ENCODE measurements around the gene PRDM8. TPM values are rescaled to one million over a fixed set of nuclear protein-coding genes. Genes with fewer than 3 reads are reported as not detected.
"Not testable (repeated sequence)": the region's sequence is repeated elsewhere in the genome, so short reads cannot be mapped to it uniquely, and the experiment has no call there.

Gene PRDM8
- total RNA-seq, 1 experiment from 2014 or later, result 0.26 TPM

DNA sequence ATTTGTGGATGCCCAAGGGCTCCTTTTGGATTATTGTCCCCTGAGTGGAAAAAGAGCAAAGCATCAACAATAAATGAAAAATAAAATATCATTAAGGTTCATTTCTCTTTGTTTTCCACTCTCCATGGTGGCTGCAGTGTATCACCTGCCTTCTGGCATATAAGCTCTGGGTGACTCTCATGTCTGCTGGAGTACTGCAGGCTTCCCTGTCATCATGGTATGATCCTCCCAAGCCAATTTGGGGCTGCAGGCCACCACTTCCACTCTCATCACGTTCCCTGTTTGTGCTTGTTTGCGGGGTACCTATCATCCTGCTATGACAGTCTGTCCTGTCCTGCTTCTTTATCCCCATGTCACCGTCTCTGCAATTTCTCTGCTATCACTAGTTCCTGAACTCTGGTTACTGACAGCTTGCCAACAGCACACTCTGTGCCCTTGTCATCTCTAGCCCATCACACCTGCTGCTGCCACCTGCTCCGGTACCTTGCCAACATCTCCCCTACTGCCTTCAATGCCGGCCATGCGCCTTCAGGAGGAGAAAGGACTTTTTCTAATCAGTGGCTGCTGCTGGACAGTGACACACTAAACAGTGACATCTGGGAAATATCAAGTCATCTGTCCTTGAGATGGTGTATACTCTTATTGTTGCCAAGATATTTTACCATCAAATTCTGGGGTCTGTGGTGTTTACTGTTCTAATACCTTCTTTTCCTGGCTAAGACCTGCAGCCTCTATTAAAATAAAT lies 46.1 kb downstream of the PRDM8 start:
- DNase-seq, result no peak
- H3K79me2 ChIP-seq (ENCODE audit: low read depth), result no peaks in the 10 kb centered on the region
- H3K36me3 ChIP-seq (ENCODE audit: low read depth), result no peaks in the 10 kb centered on the region
- no peak for TF ChIP-seq CTCF (conservative IDR thresholded peaks at IDR 0.05)
- no peak for TF ChIP-seq EZH2 (IDR thresholded peaks at IDR 0.05; ENCODE audit: low read depth)
- H4K20me1 ChIP-seq (ENCODE audit: insufficient read depth), result no peaks in the 10 kb centered on the region
- H3K27ac ChIP-seq, result no peak overlapping the region
- H3K4me1 ChIP-seq (replicated peaks; ENCODE audit: insufficient read depth), result no peaks in the 10 kb centered on the region
- no peak overlapping the region for H3K4me2 ChIP-seq
- intact Hi-C loops (cut with micrococcal nuclease; ENCODE audit: unreplicated experiment), result no loop called here
- no peak overlapping the region for H3K4me3 ChIP-seq
- no peaks in the 10 kb centered on the region for H3K27me3 ChIP-seq (ENCODE audit: insufficient read depth, low read depth)
- BruUV-seq (replicated peaks), result no TSS peak
- no peaks in the 10 kb centered on the region for H3K9me2 ChIP-seq (ENCODE audit: insufficient read depth)
- H2AFZ ChIP-seq, result no peak overlapping the region
- no peaks in the 10 kb centered on the region for H3K9me3 ChIP-seq (ENCODE audit: insufficient read depth, low read depth)
- no peaks in the 10 kb centered on the region for H3F3A ChIP-seq (ENCODE audit: insufficient read depth, low read depth)
- ChIA-PET CTCF (no interaction called here), POLR2A (ENCODE audit: unreplicated experiment) (no interaction called here)

GRCh38 chr4:80247484-80247883 lies 50.2 kb downstream of the PRDM8 start:
- DNase-seq; H3K36me3 ChIP-seq (ENCODE audit: low read depth); H2AFZ ChIP-seq; H3K27me3 ChIP-seq (ENCODE audit: insufficient read depth, low read depth); H3K9me2 ChIP-seq (ENCODE audit: insufficient read depth); H3F3A ChIP-seq (ENCODE audit: insufficient read depth, low read depth); BruUV-seq (replicated peaks); H4K20me1 ChIP-seq (ENCODE audit: insufficient read depth); H3K9me3 ChIP-seq (ENCODE audit: insufficient read depth, low read depth); H3K79me2 ChIP-seq (ENCODE audit: low read depth); H3K4me1 ChIP-seq (replicated peaks; ENCODE audit: insufficient read depth); intact Hi-C loops (cut with micrococcal nuclease; ENCODE audit: unreplicated experiment); H3K27ac ChIP-seq; H3K4me2 ChIP-seq; H3K4me3 ChIP-seq; CTCF ChIA-PET; POLR2A ChIA-PET (ENCODE audit: unreplicated experiment): not testable (repeated sequence)

- TF ChIP-seq CTCF (conservative IDR thresholded peaks at IDR 0.05) (no peak), EZH2 (IDR thresholded peaks at IDR 0.05; ENCODE audit: low read depth) (no peak)
- no peaks in the 10 kb centered on the region for H3K9me2 ChIP-seq (ENCODE audit: insufficient read depth)
- intact Hi-C loops (cut with micrococcal nuclease; ENCODE audit: unreplicated experiment), result no loop called here
- BruUV-seq (replicated peaks), result no TSS peak
- H3K9me3 ChIP-seq (ENCODE audit: insufficient read depth, low read depth), result no peaks in the 10 kb centered on the region
- no peaks in the 10 kb centered on the region for H3K4me1 ChIP-seq (replicated peaks; ENCODE audit: insufficient read depth)
- ChIA-PET POLR2A (ENCODE audit: unreplicated experiment) (no interaction called here), CTCF (no interaction called here)
- no peaks in the 10 kb centered on the region for H4K20me1 ChIP-seq (ENCODE audit: insufficient read depth)
- H3K36me3 ChIP-seq (ENCODE audit: low read depth), result no peaks in the 10 kb centered on the region
- H3K4me2 ChIP-seq, result no peak overlapping the region
- no peak for DNase-seq
- no peaks in the 10 kb centered on the region for H3K79me2 ChIP-seq (ENCODE audit: low read depth)
- H3F3A ChIP-seq (ENCODE audit: insufficient read depth, low read depth), result no peaks in the 10 kb centered on the region
- no peak overlapping the region for H2AFZ ChIP-seq
- H3K27me3 ChIP-seq (ENCODE audit: insufficient read depth, low read depth), result no peaks in the 10 kb centered on the region
- no peak overlapping the region for H3K27ac ChIP-seq
- H3K4me3 ChIP-seq, result no peak overlapping the region
Measured at GRCh38 chr4:80249144-80249543, 51.8 kb downstream of the PRDM8 start.

DNA sequence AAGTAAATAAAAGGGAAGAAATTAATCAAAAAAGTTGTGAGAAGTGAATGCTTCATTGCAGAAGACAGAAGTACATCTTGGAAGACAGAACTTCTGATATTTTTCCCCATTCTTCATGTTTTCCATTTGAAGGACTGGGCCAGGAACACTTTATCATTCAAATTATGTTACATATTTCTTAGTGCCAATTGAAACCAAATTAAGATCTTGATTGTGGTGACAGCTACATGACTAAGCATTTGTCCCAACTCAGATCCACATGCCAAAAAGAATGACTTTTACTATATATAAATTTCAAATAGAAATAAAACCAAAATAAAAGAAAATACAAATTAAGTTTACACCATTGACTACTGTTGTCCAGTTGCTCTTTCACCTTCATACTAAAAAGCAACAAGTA lies 55.1 kb downstream of the PRDM8 start:
- H3K4me2 ChIP-seq, result no peak overlapping the region
- no peak overlapping the region for H3K27ac ChIP-seq
- no peak for TF ChIP-seq EZH2 (IDR thresholded peaks at IDR 0.05; ENCODE audit: low read depth)
- no peak for TF ChIP-seq CTCF (conservative IDR thresholded peaks at IDR 0.05)
- no peak for DNase-seq
- intact Hi-C loops (cut with micrococcal nuclease; ENCODE audit: unreplicated experiment), result no loop called here
- H3F3A ChIP-seq (ENCODE audit: insufficient read depth, low read depth), result no peaks in the 10 kb centered on the region
- BruUV-seq (replicated peaks), result no TSS peak
- H3K79me2 ChIP-seq (ENCODE audit: low read depth), result no peaks in the 10 kb centered on the region
- H3K9me3 ChIP-seq (ENCODE audit: insufficient read depth, low read depth), result no peaks in the 10 kb centered on the region
- CTCF ChIA-PET, result no interaction called here
- H3K27me3 ChIP-seq (ENCODE audit: insufficient read depth, low read depth), result no peaks in the 10 kb centered on the region
- no peaks in the 10 kb centered on the region for H3K4me1 ChIP-seq (replicated peaks; ENCODE audit: insufficient read depth)
- H3K36me3 ChIP-seq (ENCODE audit: low read depth), result no peaks in the 10 kb centered on the region
- no peaks in the 10 kb centered on the region for H4K20me1 ChIP-seq (ENCODE audit: insufficient read depth)
- H2AFZ ChIP-seq, result no peak overlapping the region
- POLR2A ChIA-PET (ENCODE audit: unreplicated experiment), result no interaction called here
- no peaks in the 10 kb centered on the region for H3K9me2 ChIP-seq (ENCODE audit: insufficient read depth)
- no peak overlapping the region for H3K4me3 ChIP-seq
